Measurements from ENCODE around the gene CS. TPM values are rescaled to one million over a fixed set of nuclear protein-coding genes. Genes with fewer than 3 reads are reported as not detected.

CS gene
- total and polyA plus RNA-seq, 2 of the 4 experiments (the other 2 are of a cell fraction) = 139 to 146 TPM

GRCh38 chr12:56304276-56304675 is 4.1 kb upstream of the CS start:
- no peak overlapping the region for H4K91ac ChIP-seq (ENCODE audit: insufficient read depth, low read depth, low read length)
- no peak overlapping the region for H3K56ac ChIP-seq (ENCODE audit: extremely low read depth, insufficient read depth, low read length)
- intact Hi-C loops (cut with micrococcal nuclease) = no loop called here
- no peak for DNase-seq
- dilution Hi-C loops (cut with HindIII; ENCODE audit: low sequenced_read_pairs, unreplicated experiment) = no loop called here
- no peak overlapping the region for H2BK5ac ChIP-seq (ENCODE audit: low read depth, low read length, poor library complexity, severe bottlenecking)
- H3K14ac ChIP-seq (replicated peaks; ENCODE audit: low read depth, low read length) = no peak overlapping the region
- peaks cover 20% of the 10 kb centered on the region for H3K36me3 ChIP-seq (ENCODE audit: control insufficient read depth, insufficient read depth, low read length)
- no peaks in the 10 kb centered on the region for H3K27me3 ChIP-seq (ENCODE audit: control insufficient read depth, insufficient read depth, low read length)
- no peak overlapping the region for H2AFZ ChIP-seq (replicated peaks; ENCODE audit: low read length, poor library complexity)
- no peak overlapping the region for H3K4me3 ChIP-seq (ENCODE audit: insufficient read depth, low read depth, low read length)
- peaks cover 11 to 27% of the 10 kb centered on the region in 2 experiments for H3K79me1 ChIP-seq (ENCODE audit: low read depth in 1 of 2, low read length in 2 of 2)
- BruUV-seq (replicated peaks) = no TSS peak
- no peak overlapping the region for H3K27ac ChIP-seq (ENCODE audit: insufficient read depth, low read length)
- H2BK20ac ChIP-seq (ENCODE audit: low read depth, low read length) = no peak overlapping the region
- ATAC-seq (ENCODE audit: low read depth) = no peak
- WGBS, 2 experiments (ENCODE audit: extremely low coverage in 2 of 2, insufficient read length in 1 of 2) = no CpG with 5 or more reads among the region's 3 CpGs
- H3K9me3 ChIP-seq (ENCODE audit: control insufficient read depth, insufficient read depth, low read length) = no peaks in the 10 kb centered on the region
- H4K5ac ChIP-seq (ENCODE audit: low read depth, low read length) = no peak overlapping the region
- no peak overlapping the region for H3K4me2 ChIP-seq (ENCODE audit: low read depth, low read length)
- H3K4ac ChIP-seq (ENCODE audit: low read depth, low read length) = no peak overlapping the region
- H2AK5ac ChIP-seq (ENCODE audit: low read depth, low read length) = no peak overlapping the region
- peaks cover 7% of the 10 kb centered on the region; the same call in 1 of the 2 replicates for H3K9me1 ChIP-seq (ENCODE audit: insufficient read depth, low read length)
- H3K9ac ChIP-seq (ENCODE audit: low read depth, low read length) = no peak overlapping the region
- in situ Hi-C loops (cut with MboI; ENCODE audit: low sequenced_read_pairs) = no loop called here
- no peak overlapping the region for H2BK15ac ChIP-seq (ENCODE audit: low read depth, low read length)
- TF ChIP-seq RAD21 (IDR thresholded peaks at IDR 0.05; ENCODE audit: low read length) = no peak
- no peak for TF ChIP-seq MAFK (IDR thresholded peaks at IDR 0.05; ENCODE audit: low read depth, low read length)
- no peak for TF ChIP-seq RFX5 (IDR thresholded peaks at IDR 0.05; ENCODE audit: low read depth, low read length)
- no peak for TF ChIP-seq RCOR1 (IDR thresholded peaks at IDR 0.05; ENCODE audit: insufficient replicate concordance, low read length)
- TF ChIP-seq, protein P1, sequence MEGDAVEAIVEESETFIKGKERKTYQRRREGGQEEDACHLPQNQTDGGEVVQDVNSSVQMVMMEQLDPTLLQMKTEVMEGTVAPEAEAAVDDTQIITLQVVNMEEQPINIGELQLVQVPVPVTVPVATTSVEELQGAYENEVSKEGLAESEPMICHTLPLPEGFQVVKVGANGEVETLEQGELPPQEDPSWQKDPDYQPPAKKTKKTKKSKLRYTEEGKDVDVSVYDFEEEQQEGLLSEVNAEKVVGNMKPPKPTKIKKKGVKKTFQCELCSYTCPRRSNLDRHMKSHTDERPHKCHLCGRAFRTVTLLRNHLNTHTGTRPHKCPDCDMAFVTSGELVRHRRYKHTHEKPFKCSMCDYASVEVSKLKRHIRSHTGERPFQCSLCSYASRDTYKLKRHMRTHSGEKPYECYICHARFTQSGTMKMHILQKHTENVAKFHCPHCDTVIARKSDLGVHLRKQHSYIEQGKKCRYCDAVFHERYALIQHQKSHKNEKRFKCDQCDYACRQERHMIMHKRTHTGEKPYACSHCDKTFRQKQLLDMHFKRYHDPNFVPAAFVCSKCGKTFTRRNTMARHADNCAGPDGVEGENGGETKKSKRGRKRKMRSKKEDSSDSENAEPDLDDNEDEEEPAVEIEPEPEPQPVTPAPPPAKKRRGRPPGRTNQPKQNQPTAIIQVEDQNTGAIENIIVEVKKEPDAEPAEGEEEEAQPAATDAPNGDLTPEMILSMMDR (conservative IDR thresholded peaks at IDR 0.05; ENCODE audit: low read depth, low read length) = no peak
- TF ChIP-seq, protein P2, sequence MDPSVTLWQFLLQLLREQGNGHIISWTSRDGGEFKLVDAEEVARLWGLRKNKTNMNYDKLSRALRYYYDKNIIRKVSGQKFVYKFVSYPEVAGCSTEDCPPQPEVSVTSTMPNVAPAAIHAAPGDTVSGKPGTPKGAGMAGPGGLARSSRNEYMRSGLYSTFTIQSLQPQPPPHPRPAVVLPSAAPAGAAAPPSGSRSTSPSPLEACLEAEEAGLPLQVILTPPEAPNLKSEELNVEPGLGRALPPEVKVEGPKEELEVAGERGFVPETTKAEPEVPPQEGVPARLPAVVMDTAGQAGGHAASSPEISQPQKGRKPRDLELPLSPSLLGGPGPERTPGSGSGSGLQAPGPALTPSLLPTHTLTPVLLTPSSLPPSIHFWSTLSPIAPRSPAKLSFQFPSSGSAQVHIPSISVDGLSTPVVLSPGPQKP (IDR thresholded peaks at IDR 0.05; ENCODE audit: borderline replicate concordance, low read depth, low read length) = no peak
- no peak for TF ChIP-seq BHLHE40 (IDR thresholded peaks at IDR 0.05; ENCODE audit: low read depth, low read length)
- no peak for TF ChIP-seq FOS (IDR thresholded peaks at IDR 0.05; ENCODE audit: low read depth, low read length)
- no peak for TF ChIP-seq POLR2A (IDR thresholded peaks at IDR 0.05; ENCODE audit: low read depth, low read length)
- no peak for TF ChIP-seq MAZ (IDR thresholded peaks at IDR 0.05; ENCODE audit: borderline replicate concordance, low read depth, low read length)
- no peak for TF ChIP-seq CEBPB (IDR thresholded peaks at IDR 0.05; ENCODE audit: low read depth, low read length)
- ChIA-PET CTCF (interaction anchor here (0.7 kb wide), 1 partner anchor 10 kb away, joined by 3 read pairs; no protein-coding TSS in a partner anchor), POLR2A (ENCODE audit: unreplicated experiment) (no interaction called here)
- H2BK120ac ChIP-seq (ENCODE audit: low read depth, low read length) = no peak overlapping the region
- H4K20me1 ChIP-seq (ENCODE audit: insufficient read depth, low read length) = 0 out of 2 replicates have a peak, but pooled peaks cover 5% of the 10 kb centered on the region
- no peak overlapping the region for H4K8ac ChIP-seq (ENCODE audit: low read depth in 2 of 2, low read length in 2 of 2)
- H2AK9ac ChIP-seq (replicated peaks; ENCODE audit: low read depth, low read length, poor library complexity) = no peak overlapping the region
- H3K4me1 ChIP-seq (ENCODE audit: control insufficient read depth, insufficient read depth, low read length) = peaks cover 3% of the 10 kb centered on the region; the same call in 1 of the 2 replicates
- H3K18ac ChIP-seq (ENCODE audit: low read depth, low read length) = no peak overlapping the region
- no peak overlapping the region for H3K23ac ChIP-seq (ENCODE audit: low read depth, low read length)
